Vagina (tissue), 2 donors: ENCODE results near the gene ACVR2A. TPM values are rescaled to one million over a fixed set of nuclear protein-coding genes. Genes with fewer than 3 reads are reported as not detected.

Source experiments
- DNase-seq, 2 donors: peaks; one replicate each; pipeline ENCODE4 v3.0.0-alpha.2; 2017; ENCODE audit errors: extremely low spot score in 2 of 2
- H3K27ac ChIP-seq: fragments of 200-600 bp; sonication (generic); one replicate; pipeline ENCODE4 v1.5.1; 2019
- H3K27me3 ChIP-seq: fragments of 200-600 bp; sonication (generic); one replicate; pipeline ENCODE4 v1.5.1; 2019
- H3K36me3 ChIP-seq, 2 donors: fragments of 200-600 bp; sonication (generic); one replicate each; pipeline ENCODE4 v1.5.1; 2017 to 2019
- H3K4me1 ChIP-seq: fragments of 200-600 bp; sonication (generic); one replicate; pipeline ENCODE4 v1.5.1; 2019
- H3K4me3 ChIP-seq, 2 donors: fragments of 200-600 bp; sonication (generic); 1 replicate in 1 of 2; 2 replicates in 1 of 2; pipeline ENCODE4 v1.5.1; 2016 to 2019
- H3K9me3 ChIP-seq: fragments of 200-600 bp; sonication (generic); one replicate; pipeline ENCODE4 v1.5.1; 2019
- POLR2A ChIP-seq, 2 donors: fragments of 450-650 bp; IDR thresholded peaks; one replicate each; pipeline ENCODE4 v1.6.1; 2017; ENCODE audit warnings: antibody characterized with exemption in 2 of 2, mild to moderate bottlenecking in 2 of 2, moderate library complexity in 2 of 2
- POLR2AphosphoS5 ChIP-seq, 2 donors: sonication (generic); formaldehyde crosslinking; IDR thresholded peaks; one replicate each; pipeline ENCODE4 v1.9.0; 2017; ENCODE audit warnings: antibody characterized with exemption in 2 of 2, mild to moderate bottlenecking in 2 of 2, low read depth in 1 of 2; ENCODE audit not compliant: insufficient read depth in 1 of 2
- intact Hi-C: fragments of 100-400 bp; cut with DNase I; formaldehyde crosslinking; loops from one replicate; pipeline ENCODE4 v1.15.1; 2023
- total RNA-seq: library from RNA; depleted of rRNA; stranded (reverse); fragments of >200 nt; gene quantifications from one replicate; pipeline ENCODE4 v1.2.3, GENCODE V29; 2016
- TF ChIP-seq, protein P1 (sequence below), 3 experiments: fragments of 450-650 bp in 2 of 3; fragments of 200-600 bp in 1 of 3; sonication (generic) in 1 of 3; IDR thresholded peaks; one replicate each; pipeline ENCODE4 v1.5.1; 2017 to 2019; ENCODE audit warnings: antibody characterized with exemption in 3 of 3, mild to moderate bottlenecking in 2 of 3, moderate library complexity in 2 of 3

ACVR2A gene
- total RNA-seq, 1 donor from 2014 or later = 29.7 TPM

- DNase-seq = no peak
- H3K4me1 ChIP-seq = peaks cover 55% of the 10 kb centered on the region
- no peaks in the 10 kb centered on the region for H3K27me3 ChIP-seq
- TF ChIP-seq POLR2AphosphoS5 (IDR thresholded peaks at IDR 0.05; ENCODE audit: insufficient read depth in 1 of 2, low read depth in 1 of 2) = no peak
- no peaks in the 10 kb centered on the region for H3K9me3 ChIP-seq
- peak overlapping the region; percentile 72 to 85 for H3K4me3 ChIP-seq
- H3K27ac ChIP-seq = peak overlapping the region; percentile 99
- no peaks in the 10 kb centered on the region for H3K36me3 ChIP-seq
- intact Hi-C loops = no loop called here
Measured at GRCh38 chr2:147845411-147845971, 662 bp downstream of the ACVR2A start.

GRCh38 chr2:147846412-147847081 lies 1.7 kb downstream of the ACVR2A start:
- DNase-seq = no peak
- no peaks in the 10 kb centered on the region for H3K27me3 ChIP-seq
- no peaks in the 10 kb centered on the region for H3K36me3 ChIP-seq
- H3K9me3 ChIP-seq = no peaks in the 10 kb centered on the region
- H3K4me1 ChIP-seq = peaks cover 65% of the 10 kb centered on the region
- intact Hi-C loops = no loop called here
- H3K27ac ChIP-seq = peak overlapping the region; percentile 99
- TF ChIP-seq, protein P1, sequence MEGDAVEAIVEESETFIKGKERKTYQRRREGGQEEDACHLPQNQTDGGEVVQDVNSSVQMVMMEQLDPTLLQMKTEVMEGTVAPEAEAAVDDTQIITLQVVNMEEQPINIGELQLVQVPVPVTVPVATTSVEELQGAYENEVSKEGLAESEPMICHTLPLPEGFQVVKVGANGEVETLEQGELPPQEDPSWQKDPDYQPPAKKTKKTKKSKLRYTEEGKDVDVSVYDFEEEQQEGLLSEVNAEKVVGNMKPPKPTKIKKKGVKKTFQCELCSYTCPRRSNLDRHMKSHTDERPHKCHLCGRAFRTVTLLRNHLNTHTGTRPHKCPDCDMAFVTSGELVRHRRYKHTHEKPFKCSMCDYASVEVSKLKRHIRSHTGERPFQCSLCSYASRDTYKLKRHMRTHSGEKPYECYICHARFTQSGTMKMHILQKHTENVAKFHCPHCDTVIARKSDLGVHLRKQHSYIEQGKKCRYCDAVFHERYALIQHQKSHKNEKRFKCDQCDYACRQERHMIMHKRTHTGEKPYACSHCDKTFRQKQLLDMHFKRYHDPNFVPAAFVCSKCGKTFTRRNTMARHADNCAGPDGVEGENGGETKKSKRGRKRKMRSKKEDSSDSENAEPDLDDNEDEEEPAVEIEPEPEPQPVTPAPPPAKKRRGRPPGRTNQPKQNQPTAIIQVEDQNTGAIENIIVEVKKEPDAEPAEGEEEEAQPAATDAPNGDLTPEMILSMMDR (IDR thresholded peaks at IDR 0.05) = no peak
- no peak for TF ChIP-seq POLR2AphosphoS5 (IDR thresholded peaks at IDR 0.05; ENCODE audit: insufficient read depth in 1 of 2, low read depth in 1 of 2)
- TF ChIP-seq POLR2A (IDR thresholded peaks at IDR 0.05) = no peak
- H3K4me3 ChIP-seq = peak overlapping the region; percentile 72 to 85

DNA sequence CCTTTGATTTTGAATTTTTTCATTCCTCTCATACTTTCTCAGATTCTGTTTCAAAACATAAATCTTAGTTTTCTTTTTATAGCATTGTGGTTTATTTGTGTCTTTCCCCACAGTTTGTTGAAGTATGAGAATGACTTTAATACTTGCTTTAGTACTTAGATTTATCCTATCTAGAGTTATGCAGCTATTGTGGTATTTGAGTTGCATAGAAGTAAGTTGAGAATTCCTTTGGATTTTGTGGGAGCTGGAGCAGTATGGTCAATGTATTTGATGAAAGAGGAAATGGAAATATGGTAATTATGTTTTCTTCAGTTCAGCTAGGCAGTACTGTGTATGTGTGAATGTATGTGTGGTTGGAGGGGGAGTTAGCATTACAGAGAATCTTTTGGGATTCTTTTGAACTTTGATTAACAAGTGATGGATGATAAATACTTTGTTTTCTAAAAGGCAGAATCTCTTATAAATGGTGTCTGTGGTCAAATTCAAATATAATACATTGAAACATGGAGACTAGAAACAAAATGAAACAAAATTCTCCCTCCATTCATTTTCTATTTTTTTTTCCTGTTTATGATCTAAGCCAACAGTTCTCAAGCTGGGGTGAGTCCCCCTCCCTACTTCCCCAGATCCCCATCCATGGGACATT lies 3.0 kb downstream of the ACVR2A start:
- Histone ChIP-seq H3K4me1 (peaks cover 68% of the 10 kb centered on the region), H3K36me3 (no peaks in the 10 kb centered on the region), H3K4me3 (no peak overlapping the region), H3K27ac (no peak overlapping the region), H3K27me3 (no peaks in the 10 kb centered on the region), H3K9me3 (no peaks in the 10 kb centered on the region)
- intact Hi-C loops = no loop called here
- no peak for DNase-seq
- TF ChIP-seq POLR2AphosphoS5 (IDR thresholded peaks at IDR 0.05; ENCODE audit: insufficient read depth in 1 of 2, low read depth in 1 of 2) (no peak), POLR2A (IDR thresholded peaks at IDR 0.05) (no peak)
- TF ChIP-seq, protein P1 (IDR thresholded peaks at IDR 0.05) = no peak

DNA sequence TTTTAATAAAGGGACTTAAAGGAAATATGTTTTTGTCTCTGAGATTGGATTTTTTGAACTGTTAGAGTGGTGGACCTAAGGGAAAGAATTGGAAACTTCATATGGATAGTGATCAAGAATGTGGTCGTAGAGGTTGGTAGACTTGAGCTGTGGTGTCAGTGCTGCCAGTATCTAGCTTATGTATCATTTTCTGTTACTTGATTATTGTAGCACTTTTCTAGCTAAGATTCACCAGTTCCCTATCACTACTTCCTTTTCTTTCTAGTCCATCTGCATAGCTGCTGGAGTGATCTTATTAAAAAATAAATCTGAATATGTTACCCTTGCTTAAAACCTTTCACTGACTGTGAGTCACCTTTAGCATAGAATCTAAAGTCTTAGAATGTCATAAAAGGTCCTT lies 6.0 kb downstream of the ACVR2A start:
- TF ChIP-seq, protein P1 (IDR thresholded peaks at IDR 0.05) = no peak
- no peak for TF ChIP-seq POLR2AphosphoS5 (IDR thresholded peaks at IDR 0.05; ENCODE audit: insufficient read depth in 1 of 2, low read depth in 1 of 2)
- peaks cover 74% of the 10 kb centered on the region for H3K4me1 ChIP-seq
- DNase-seq = no peak
- intact Hi-C loops = no loop called here
- no peaks in the 10 kb centered on the region for H3K36me3 ChIP-seq
- no peaks in the 10 kb centered on the region for H3K9me3 ChIP-seq
- no peaks in the 10 kb centered on the region for H3K27me3 ChIP-seq
- H3K4me3 ChIP-seq = no peak overlapping the region
- no peak overlapping the region for H3K27ac ChIP-seq

GRCh38 chr2:147851244-147851930 lies 6.6 kb downstream of the ACVR2A start:
- Histone ChIP-seq H3K4me3 (no peak overlapping the region), H3K27me3 (no peaks in the 10 kb centered on the region), H3K27ac (no peak overlapping the region), H3K4me1 (peaks cover 74% of the 10 kb centered on the region), H3K9me3 (no peaks in the 10 kb centered on the region), H3K36me3 (no peaks in the 10 kb centered on the region)
- DNase-seq = no peak
- TF ChIP-seq, protein P1 (IDR thresholded peaks at IDR 0.05) = no peak
- no peak for TF ChIP-seq POLR2AphosphoS5 (IDR thresholded peaks at IDR 0.05; ENCODE audit: insufficient read depth in 1 of 2, low read depth in 1 of 2)
- TF ChIP-seq POLR2A (IDR thresholded peaks at IDR 0.05) = no peak
- intact Hi-C loops = no loop called here
